Neuronal stem cell (in vitro differentiated cells): Measurements from ENCODE around the gene CDK14.
A peak's percentile ranks its signal among the peaks of the same experiment; 100 is the strongest.

Experiments used
- DNase-seq: peaks from one replicate; pipeline ENCODE4 v3.0.0-alpha.2; 2013; ENCODE audit warnings: low spot score
- H2AFZ ChIP-seq: one replicate; pipeline ENCODE4 v1.6.1; 2013; ENCODE audit warnings: mild to moderate bottlenecking, low read length, inconsistent platforms
- H2AK5ac ChIP-seq: 2 replicates; pipeline ENCODE4 v1.6.1; 2013; ENCODE audit warnings: low read depth, mild to moderate bottlenecking, inconsistent platforms, low read length, moderate library complexity, mixed read lengths
- H2BK120ac ChIP-seq: 2 replicates; pipeline ENCODE4 v1.6.1; 2013; ENCODE audit warnings: low read depth, mild to moderate bottlenecking, inconsistent platforms, low read length, moderate library complexity, mixed read lengths
- H2BK12ac ChIP-seq: one replicate; pipeline ENCODE4 v1.6.1; 2013; ENCODE audit warnings: low read length, inconsistent platforms
- H2BK15ac ChIP-seq: 2 replicates; pipeline ENCODE4 v1.6.1; 2013; ENCODE audit warnings: mild to moderate bottlenecking, low read length, inconsistent platforms, mixed read lengths
- H2BK5ac ChIP-seq: one replicate; pipeline ENCODE4 v1.6.1; 2013; ENCODE audit warnings: inconsistent platforms, mild to moderate bottlenecking, low read length, moderate library complexity
- H3K14ac ChIP-seq: one replicate; pipeline ENCODE4 v1.6.1; 2013; ENCODE audit warnings: low read length, inconsistent platforms
- H3K18ac ChIP-seq: 2 replicates; pipeline ENCODE4 v1.6.1; 2013; ENCODE audit warnings: low read length, inconsistent platforms
- H3K23ac ChIP-seq: 2 replicates; pipeline ENCODE4 v1.6.1; 2013; ENCODE audit warnings: low read depth, mild to moderate bottlenecking, mixed read lengths, low read length, inconsistent platforms; ENCODE audit not compliant: poor library complexity
- H3K27ac ChIP-seq: replicated peaks from 3 replicates; pipeline ENCODE4 v1.5.1; 2013; ENCODE audit warnings: low read length, inconsistent platforms
- H3K27me3 ChIP-seq, 3 experiments: 2 replicates each; pipeline ENCODE4 v1.6.1; 2013; ENCODE audit warnings: low read length in 3 of 3, mild to moderate bottlenecking in 2 of 3, inconsistent platforms in 1 of 3, low read depth in 1 of 3, mixed read lengths in 1 of 3, moderate library complexity in 1 of 3; ENCODE audit not compliant: control insufficient read depth in 3 of 3, insufficient read depth in 3 of 3
- H3K36me3 ChIP-seq, 2 donors: replicated peaks in 1 of 2; 2 replicates each; pipeline ENCODE4 v1.6.1; 2013; ENCODE audit warnings: low read length in 2 of 2; ENCODE audit not compliant: control insufficient read depth in 2 of 2, insufficient read depth in 2 of 2
- H3K4ac ChIP-seq: 2 replicates; pipeline ENCODE4 v1.6.1; 2013; ENCODE audit warnings: inconsistent platforms, mild to moderate bottlenecking, low read length, moderate library complexity
- H3K4me1 ChIP-seq, 2 donors: 1 replicate in 1 of 2; 2 replicates in 1 of 2; pipeline ENCODE4 v1.6.1; 2013; ENCODE audit warnings: low read length in 2 of 2, low read depth in 1 of 2; ENCODE audit not compliant: control insufficient read depth in 2 of 2, insufficient read depth in 1 of 2
- H3K4me2 ChIP-seq: one replicate; pipeline ENCODE4 v1.6.1; 2013; ENCODE audit warnings: mild to moderate bottlenecking, low read length, inconsistent platforms; ENCODE audit not compliant: insufficient read depth, poor library complexity, severe bottlenecking
- H3K4me3 ChIP-seq, 2 donors: 2 replicates each; pipeline ENCODE4 v1.5.1; 2013; ENCODE audit warnings: low read length in 2 of 2, mild to moderate bottlenecking in 2 of 2, inconsistent platforms in 1 of 2, moderate library complexity in 1 of 2
- H3K79me1 ChIP-seq: one replicate; pipeline ENCODE4 v1.6.1; 2013; ENCODE audit warnings: low read depth, mild to moderate bottlenecking, inconsistent platforms, low read length, moderate library complexity
- H3K9ac ChIP-seq: one replicate; pipeline ENCODE4 v1.6.1; 2013; ENCODE audit warnings: mild to moderate bottlenecking, low read depth, low read length, inconsistent platforms; ENCODE audit not compliant: poor library complexity
- H3K9me3 ChIP-seq, 2 donors: replicated peaks in 1 of 2; 2 replicates each; pipeline versions ENCODE3 to v1.6.1; 2013; ENCODE audit warnings: low read length in 2 of 2, mild to moderate bottlenecking in 2 of 2, inconsistent platforms in 1 of 2, low read depth in 1 of 2, mixed read lengths in 1 of 2, moderate library complexity in 1 of 2; ENCODE audit not compliant: control insufficient read depth in 2 of 2, insufficient read depth in 1 of 2
- H4K8ac ChIP-seq: one replicate; pipeline ENCODE4 v1.6.1; 2013; ENCODE audit warnings: low read depth, mild to moderate bottlenecking, inconsistent platforms, low read length, moderate library complexity
- H4K91ac ChIP-seq: one replicate; pipeline ENCODE4 v1.6.1; 2013; ENCODE audit warnings: low read length, low read depth, mild to moderate bottlenecking, inconsistent platforms; ENCODE audit not compliant: poor library complexity
- WGBS, 2 donors: extraction: QIAGEN DNeasy Blood & Tissue Kit; methylation state at CpG; one replicate each; pipeline ENCODE4 v1.1.7; 2013; ENCODE audit warnings: missing lambda C conversion rate in 2 of 2, mixed read lengths in 1 of 2; ENCODE audit not compliant: insufficient read length in 2 of 2, insufficient replicate concordance in 1 of 2; ENCODE audit errors: extremely low coverage in 2 of 2; 5-methylcytosine and 5-hydroxymethylcytosine counted together

CDK14 gene

DNA sequence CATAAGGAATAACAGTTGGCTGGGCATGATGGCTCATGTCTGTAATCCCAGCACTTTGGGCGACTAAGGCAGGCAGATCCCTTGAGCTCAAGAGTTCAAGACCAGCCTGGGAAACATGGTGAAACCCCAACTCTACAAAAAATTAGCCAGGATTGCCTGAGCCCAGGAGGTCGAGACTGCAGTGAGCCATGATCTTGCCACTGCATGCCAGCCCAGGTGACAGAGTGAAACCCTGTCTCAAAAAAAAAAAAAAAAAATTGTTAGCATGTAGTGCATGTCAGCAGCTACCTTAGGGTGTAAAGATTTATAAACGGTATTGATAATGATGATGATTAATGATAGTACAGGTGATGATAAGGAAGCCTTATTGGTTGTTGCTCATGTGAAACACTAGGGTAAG is 336.9 kb downstream of the CDK14 start:
- H3K23ac ChIP-seq = no peak overlapping the region
- H3K27ac ChIP-seq = no peak overlapping the region
- no peaks in the 10 kb centered on the region for H3K4me1 ChIP-seq
- H3K4me2 ChIP-seq = no peak overlapping the region
- H2BK5ac ChIP-seq = no peak overlapping the region
- H3K4ac ChIP-seq = no peak overlapping the region
- H4K91ac ChIP-seq = no peak overlapping the region
- H3K14ac ChIP-seq = no peak overlapping the region
- H3K9ac ChIP-seq = no peak overlapping the region
- H2BK120ac ChIP-seq = no peak overlapping the region
- H4K8ac ChIP-seq = no peak overlapping the region
- peaks cover 0 to 2% of the 10 kb centered on the region in 2 donors for H3K36me3 ChIP-seq
- no peak overlapping the region for H3K18ac ChIP-seq
- no peak overlapping the region for H2BK12ac ChIP-seq
- H3K27me3 ChIP-seq = no peaks in the 10 kb centered on the region
- 100% methylated on average over 1 of the region's 3 CpGs; no CpG with 5 or more reads in 1 of the 2 donors for WGBS, 2 donors
- no peak overlapping the region for H3K4me3 ChIP-seq
- no peaks in the 10 kb centered on the region for H3K9me3 ChIP-seq
- no peaks in the 10 kb centered on the region for H3K79me1 ChIP-seq
- no peak overlapping the region for H2AK5ac ChIP-seq
- no peak overlapping the region for H2AFZ ChIP-seq
- DNase-seq = no peak
- no peak overlapping the region for H2BK15ac ChIP-seq

DNA sequence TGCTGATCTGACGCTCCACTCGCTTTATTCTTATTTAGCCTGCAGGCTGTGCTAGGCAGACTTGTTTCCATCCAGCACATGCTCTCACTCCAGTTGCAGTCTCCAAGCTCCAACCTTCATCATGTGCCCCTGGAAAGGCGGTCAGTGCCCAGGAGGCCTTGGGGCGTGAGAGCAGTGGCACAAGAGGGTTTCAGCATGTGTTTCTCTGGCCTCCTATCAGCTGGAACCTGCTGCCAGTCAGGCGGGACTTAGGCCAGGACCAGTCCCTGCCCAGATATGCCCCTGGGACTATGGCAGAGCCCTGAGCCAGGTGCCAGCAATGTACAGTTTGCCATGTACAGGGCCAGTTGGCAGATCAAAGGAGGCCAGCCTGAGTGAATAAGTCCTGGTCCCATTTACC is 337.9 kb downstream of the CDK14 start:
- H2BK120ac ChIP-seq = no peak overlapping the region
- no peak overlapping the region for H2BK12ac ChIP-seq
- H2BK5ac ChIP-seq = no peak overlapping the region
- H4K8ac ChIP-seq = no peak overlapping the region
- no peak overlapping the region for H3K4ac ChIP-seq
- H3K4me1 ChIP-seq = no peaks in the 10 kb centered on the region
- no peak overlapping the region for H3K14ac ChIP-seq
- H2BK15ac ChIP-seq = no peak overlapping the region
- H3K27ac ChIP-seq = no peak overlapping the region
- H3K23ac ChIP-seq = peak overlapping the region; percentile 17
- no peak overlapping the region for H3K4me2 ChIP-seq
- DNase-seq = no peak
- H3K18ac ChIP-seq = no peak overlapping the region
- peaks cover 0 to 2% of the 10 kb centered on the region in 2 donors for H3K36me3 ChIP-seq
- no peaks in the 10 kb centered on the region for H3K9me3 ChIP-seq
- H3K79me1 ChIP-seq = no peaks in the 10 kb centered on the region
- no peak overlapping the region for H2AFZ ChIP-seq
- no CpG with 5 or more reads among the region's 5 CpGs for WGBS, 2 donors
- H3K4me3 ChIP-seq = no peak overlapping the region
- no peaks in the 10 kb centered on the region for H3K27me3 ChIP-seq
- no peak overlapping the region for H2AK5ac ChIP-seq
- no peak overlapping the region for H4K91ac ChIP-seq
- H3K9ac ChIP-seq = no peak overlapping the region

GRCh38 chr7:90938371-90938770 is 342.2 kb downstream of the CDK14 start:
- no peak for DNase-seq
- no peak overlapping the region for H2BK12ac ChIP-seq
- no peak overlapping the region for H2AFZ ChIP-seq
- H3K9me3 ChIP-seq = no peaks in the 10 kb centered on the region
- H3K79me1 ChIP-seq = no peaks in the 10 kb centered on the region
- no peak overlapping the region for H3K18ac ChIP-seq
- H3K14ac ChIP-seq = no peak overlapping the region
- no peak overlapping the region for H3K9ac ChIP-seq
- H2BK15ac ChIP-seq = no peak overlapping the region
- H3K27me3 ChIP-seq = no peaks in the 10 kb centered on the region
- H3K36me3 ChIP-seq = peaks cover 0 to 2% of the 10 kb centered on the region in 2 donors
- no peak overlapping the region for H4K8ac ChIP-seq
- no peak overlapping the region for H3K27ac ChIP-seq
- H3K4me3 ChIP-seq = no peak overlapping the region
- H2AK5ac ChIP-seq = no peak overlapping the region
- no peak overlapping the region for H3K4ac ChIP-seq
- H2BK120ac ChIP-seq = no peak overlapping the region
- H4K91ac ChIP-seq = no peak overlapping the region
- no peaks in the 10 kb centered on the region for H3K4me1 ChIP-seq
- H3K23ac ChIP-seq = no peak overlapping the region
- H2BK5ac ChIP-seq = no peak overlapping the region
- no peak overlapping the region for H3K4me2 ChIP-seq

GRCh38 chr7:90939666-90940065 is 343.5 kb downstream of the CDK14 start:
- Histone ChIP-seq H3K4me2 (no peak overlapping the region), H2AFZ (no peak overlapping the region), H4K91ac (no peak overlapping the region), H2BK5ac (no peak overlapping the region), H2AK5ac (no peak overlapping the region), H2BK120ac (no peak overlapping the region), H2BK15ac (no peak overlapping the region), H4K8ac (no peak overlapping the region), H3K27ac (no peak overlapping the region), H3K4ac (no peak overlapping the region), H2BK12ac (no peak overlapping the region), H3K79me1 (no peaks in the 10 kb centered on the region), H3K36me3 (no peaks in the 10 kb centered on the region), H3K14ac (no peak overlapping the region), H3K27me3 (no peaks in the 10 kb centered on the region), H3K23ac (no peak overlapping the region), H3K9ac (no peak overlapping the region), H3K4me1 (no peaks in the 10 kb centered on the region), H3K18ac (no peak overlapping the region), H3K4me3 (no peak overlapping the region), H3K9me3 (no peaks in the 10 kb centered on the region)
- WGBS, 2 donors = no CpG with 5 or more reads among the region's 3 CpGs
- DNase-seq = no peak
